NCI-H1930 (cell line): ENCODE results near the gene SERPIND1.

ENCODE experiments used
- DNase-seq, 2 experiments: peaks; one replicate each; lab custom pipeline; 2025; lab: John Stamatoyannopoulos, UW

Gene SERPIND1

GRCh38 chr22:20792221-20792965, 18.5 kb downstream of the SERPIND1 start:
- DNase-seq, result no peak

- no peak for DNase-seq
These were observed 19.2 kb downstream of the SERPIND1 start for GRCh38 chr22:20792966-20793728.

- DNase-seq, result no peak
These were observed 20.1 kb downstream of the SERPIND1 start for GRCh38 chr22:20793748-20794649.

GRCh38 chr22:20794650-20795413, 20.9 kb downstream of the SERPIND1 start:
- no peak for DNase-seq

GRCh38 chr22:20796731-20797130, 22.8 kb downstream of the SERPIND1 start:
- no peak for DNase-seq

- DNase-seq, result no peak
These were observed 24.3 kb downstream of the SERPIND1 start for GRCh38 chr22:20798218-20798617.

GRCh38 chr22:20798974-20799373, 25.1 kb downstream of the SERPIND1 start:
- no peak for DNase-seq

GRCh38 chr22:20799449-20799848, 25.5 kb downstream of the SERPIND1 start:
- DNase-seq, result no peak

GRCh38 chr22:20802452-20802851, 28.5 kb downstream of the SERPIND1 start:
- DNase-seq, result no peak

- no peak for DNase-seq
These were observed 29.1 kb downstream of the SERPIND1 start for GRCh38 chr22:20802922-20803553.

- DNase-seq, result no peak
These were observed 29.9 kb downstream of the SERPIND1 start for GRCh38 chr22:20803696-20804324.

GRCh38 chr22:20804650-20805049, 30.7 kb downstream of the SERPIND1 start:
- DNase-seq, result no peak

- no peak for DNase-seq
These were observed 32.1 kb downstream of the SERPIND1 start for GRCh38 chr22:20805972-20806471.

- DNase-seq, result no peak
These were observed 33.4 kb downstream of the SERPIND1 start for GRCh38 chr22:20807315-20807752.

GRCh38 chr22:20808844-20809243, 34.9 kb downstream of the SERPIND1 start:
- no peak for DNase-seq

- DNase-seq, result no peak
These were observed 35.7 kb downstream of the SERPIND1 start for GRCh38 chr22:20809538-20810185.

GRCh38 chr22:20810645-20811044, 36.7 kb downstream of the SERPIND1 start:
- no peak for DNase-seq

GRCh38 chr22:20811171-20811570, 37.3 kb downstream of the SERPIND1 start:
- no peak for DNase-seq

- DNase-seq, result no peak
These were observed 38.2 kb downstream of the SERPIND1 start for GRCh38 chr22:20811971-20812660.
